Liver (tissue), 3 donors: Measurements from ENCODE around the gene SMARCC2.

ENCODE experiments used
- EGR1 ChIP-seq, 2 donors: IDR thresholded peaks; 2 replicates each; pipeline ENCODE4 v1.6.1; 2016 to 2018; ENCODE audit warnings: antibody characterized with exemption in 2 of 2, low read depth in 2 of 2
- FOXA1 ChIP-seq: IDR thresholded peaks from 2 replicates; pipeline ENCODE4 v1.6.1; 2016; ENCODE audit warnings: antibody characterized with exemption
- GABPA ChIP-seq, 2 donors: IDR thresholded peaks in 1 of 2; conservative IDR thresholded peaks in 1 of 2; 2 replicates each; pipeline ENCODE4 v1.6.1; 2016; ENCODE audit warnings: antibody characterized with exemption in 2 of 2, mild to moderate bottlenecking in 1 of 2, moderate library complexity in 1 of 2
- HNF4G ChIP-seq: IDR thresholded peaks from 2 replicates; pipeline ENCODE4 v1.6.1; 2016; ENCODE audit warnings: antibody characterized with exemption
- RAD21 ChIP-seq, 2 donors: IDR thresholded peaks; 2 replicates each; pipeline ENCODE4 v1.6.1; 2016; ENCODE audit warnings: antibody characterized with exemption in 2 of 2, mild to moderate bottlenecking in 2 of 2
- SP1 ChIP-seq: IDR thresholded peaks from 2 replicates; pipeline ENCODE4 v1.6.1; 2018; ENCODE audit warnings: antibody characterized with exemption, mild to moderate bottlenecking
- TAF1 ChIP-seq: conservative IDR thresholded peaks from 2 replicates; pipeline ENCODE4 v1.6.1; 2016; ENCODE audit warnings: antibody characterized with exemption, mild to moderate bottlenecking
- YY1 ChIP-seq: IDR thresholded peaks from 2 replicates; pipeline ENCODE4 v1.6.1; 2016; ENCODE audit warnings: antibody characterized with exemption, mild to moderate bottlenecking
- TF ChIP-seq, protein P1 (sequence below): fragments of 150-350 bp; IDR thresholded peaks from 2 replicates; pipeline ENCODE4 v1.5.1; 2017; ENCODE audit warnings: improper control_type of control experiment, low read depth, low read length; ENCODE audit not compliant: missing input control
- TF ChIP-seq, protein P2 (sequence below): IDR thresholded peaks from 2 replicates; pipeline ENCODE4 v1.6.1; 2016; ENCODE audit warnings: antibody characterized with exemption
- TF ChIP-seq, protein P3 (sequence below): IDR thresholded peaks from 2 replicates; pipeline ENCODE4 v1.6.1; 2016; ENCODE audit warnings: antibody characterized with exemption, mild to moderate bottlenecking
- TF ChIP-seq, protein P4 (sequence below): IDR thresholded peaks from 2 replicates; pipeline ENCODE4 v1.6.1; 2016; ENCODE audit warnings: antibody characterized with exemption
- TF ChIP-seq, protein P5 (sequence below): IDR thresholded peaks from 2 replicates; pipeline ENCODE4 v1.6.1; 2016; ENCODE audit warnings: antibody characterized with exemption
- donor health status: healthy.
- donor health status: healthy.

DNA sequence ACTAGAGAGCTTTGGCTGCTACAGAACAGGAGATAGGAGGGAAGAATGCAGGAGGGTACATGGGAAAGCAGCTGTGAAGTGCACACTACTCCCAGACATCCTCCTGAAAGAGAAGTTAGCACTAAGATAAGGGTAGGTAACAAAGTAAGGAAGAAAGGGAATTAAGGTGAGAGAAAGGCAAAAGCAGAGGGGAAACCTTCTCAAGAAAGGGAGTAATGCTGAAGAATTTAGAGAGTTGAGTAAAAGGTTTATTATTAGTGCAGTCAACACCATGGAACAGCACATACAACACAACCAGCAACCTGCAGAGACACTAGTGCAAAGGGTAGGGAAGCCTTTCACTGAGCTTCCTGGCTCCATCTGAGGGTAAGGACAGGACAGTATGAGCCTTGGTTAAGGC is 15.0 kb upstream of the SMARCC2 start:
- TF ChIP-seq, protein P1, sequence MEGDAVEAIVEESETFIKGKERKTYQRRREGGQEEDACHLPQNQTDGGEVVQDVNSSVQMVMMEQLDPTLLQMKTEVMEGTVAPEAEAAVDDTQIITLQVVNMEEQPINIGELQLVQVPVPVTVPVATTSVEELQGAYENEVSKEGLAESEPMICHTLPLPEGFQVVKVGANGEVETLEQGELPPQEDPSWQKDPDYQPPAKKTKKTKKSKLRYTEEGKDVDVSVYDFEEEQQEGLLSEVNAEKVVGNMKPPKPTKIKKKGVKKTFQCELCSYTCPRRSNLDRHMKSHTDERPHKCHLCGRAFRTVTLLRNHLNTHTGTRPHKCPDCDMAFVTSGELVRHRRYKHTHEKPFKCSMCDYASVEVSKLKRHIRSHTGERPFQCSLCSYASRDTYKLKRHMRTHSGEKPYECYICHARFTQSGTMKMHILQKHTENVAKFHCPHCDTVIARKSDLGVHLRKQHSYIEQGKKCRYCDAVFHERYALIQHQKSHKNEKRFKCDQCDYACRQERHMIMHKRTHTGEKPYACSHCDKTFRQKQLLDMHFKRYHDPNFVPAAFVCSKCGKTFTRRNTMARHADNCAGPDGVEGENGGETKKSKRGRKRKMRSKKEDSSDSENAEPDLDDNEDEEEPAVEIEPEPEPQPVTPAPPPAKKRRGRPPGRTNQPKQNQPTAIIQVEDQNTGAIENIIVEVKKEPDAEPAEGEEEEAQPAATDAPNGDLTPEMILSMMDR = no peak
- TF ChIP-seq FOXA1 (no peak), GABPA (IDR thresholded peaks at IDR 0.05 in 1 of 2, conservative IDR thresholded peaks at IDR 0.05 in 1 of 2) (no peak), TAF1 (no peak), SP1 (no peak), EGR1 (IDR thresholded peaks at IDR 0.05; ENCODE audit: low read depth in 2 of 2) (no peak), RAD21 (IDR thresholded peaks at IDR 0.05) (no peak), YY1 (no peak), HNF4G (no peak)
- TF ChIP-seq, protein P2, sequence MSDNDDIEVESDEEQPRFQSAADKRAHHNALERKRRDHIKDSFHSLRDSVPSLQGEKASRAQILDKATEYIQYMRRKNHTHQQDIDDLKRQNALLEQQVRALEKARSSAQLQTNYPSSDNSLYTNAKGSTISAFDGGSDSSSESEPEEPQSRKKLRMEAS = no peak
- TF ChIP-seq, protein P3, sequence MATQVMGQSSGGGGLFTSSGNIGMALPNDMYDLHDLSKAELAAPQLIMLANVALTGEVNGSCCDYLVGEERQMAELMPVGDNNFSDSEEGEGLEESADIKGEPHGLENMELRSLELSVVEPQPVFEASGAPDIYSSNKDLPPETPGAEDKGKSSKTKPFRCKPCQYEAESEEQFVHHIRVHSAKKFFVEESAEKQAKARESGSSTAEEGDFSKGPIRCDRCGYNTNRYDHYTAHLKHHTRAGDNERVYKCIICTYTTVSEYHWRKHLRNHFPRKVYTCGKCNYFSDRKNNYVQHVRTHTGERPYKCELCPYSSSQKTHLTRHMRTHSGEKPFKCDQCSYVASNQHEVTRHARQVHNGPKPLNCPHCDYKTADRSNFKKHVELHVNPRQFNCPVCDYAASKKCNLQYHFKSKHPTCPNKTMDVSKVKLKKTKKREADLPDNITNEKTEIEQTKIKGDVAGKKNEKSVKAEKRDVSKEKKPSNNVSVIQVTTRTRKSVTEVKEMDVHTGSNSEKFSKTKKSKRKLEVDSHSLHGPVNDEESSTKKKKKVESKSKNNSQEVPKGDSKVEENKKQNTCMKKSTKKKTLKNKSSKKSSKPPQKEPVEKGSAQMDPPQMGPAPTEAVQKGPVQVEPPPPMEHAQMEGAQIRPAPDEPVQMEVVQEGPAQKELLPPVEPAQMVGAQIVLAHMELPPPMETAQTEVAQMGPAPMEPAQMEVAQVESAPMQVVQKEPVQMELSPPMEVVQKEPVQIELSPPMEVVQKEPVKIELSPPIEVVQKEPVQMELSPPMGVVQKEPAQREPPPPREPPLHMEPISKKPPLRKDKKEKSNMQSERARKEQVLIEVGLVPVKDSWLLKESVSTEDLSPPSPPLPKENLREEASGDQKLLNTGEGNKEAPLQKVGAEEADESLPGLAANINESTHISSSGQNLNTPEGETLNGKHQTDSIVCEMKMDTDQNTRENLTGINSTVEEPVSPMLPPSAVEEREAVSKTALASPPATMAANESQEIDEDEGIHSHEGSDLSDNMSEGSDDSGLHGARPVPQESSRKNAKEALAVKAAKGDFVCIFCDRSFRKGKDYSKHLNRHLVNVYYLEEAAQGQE = no peak
- TF ChIP-seq, protein P4, sequence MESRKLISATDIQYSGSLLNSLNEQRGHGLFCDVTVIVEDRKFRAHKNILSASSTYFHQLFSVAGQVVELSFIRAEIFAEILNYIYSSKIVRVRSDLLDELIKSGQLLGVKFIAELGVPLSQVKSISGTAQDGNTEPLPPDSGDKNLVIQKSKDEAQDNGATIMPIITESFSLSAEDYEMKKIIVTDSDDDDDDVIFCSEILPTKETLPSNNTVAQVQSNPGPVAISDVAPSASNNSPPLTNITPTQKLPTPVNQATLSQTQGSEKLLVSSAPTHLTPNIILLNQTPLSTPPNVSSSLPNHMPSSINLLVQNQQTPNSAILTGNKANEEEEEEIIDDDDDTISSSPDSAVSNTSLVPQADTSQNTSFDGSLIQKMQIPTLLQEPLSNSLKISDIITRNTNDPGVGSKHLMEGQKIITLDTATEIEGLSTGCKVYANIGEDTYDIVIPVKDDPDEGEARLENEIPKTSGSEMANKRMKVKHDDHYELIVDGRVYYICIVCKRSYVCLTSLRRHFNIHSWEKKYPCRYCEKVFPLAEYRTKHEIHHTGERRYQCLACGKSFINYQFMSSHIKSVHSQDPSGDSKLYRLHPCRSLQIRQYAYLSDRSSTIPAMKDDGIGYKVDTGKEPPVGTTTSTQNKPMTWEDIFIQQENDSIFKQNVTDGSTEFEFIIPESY = no peak
- TF ChIP-seq, protein P5, sequence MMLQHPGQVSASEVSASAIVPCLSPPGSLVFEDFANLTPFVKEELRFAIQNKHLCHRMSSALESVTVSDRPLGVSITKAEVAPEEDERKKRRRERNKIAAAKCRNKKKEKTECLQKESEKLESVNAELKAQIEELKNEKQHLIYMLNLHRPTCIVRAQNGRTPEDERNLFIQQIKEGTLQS = no peak
